A673 (cell line): ENCODE results near the gene PLEKHA8. TPM values are rescaled to one million over a fixed set of nuclear protein-coding genes. Genes with fewer than 3 reads are reported as not detected.

Experiments used
- BruUV-seq: library from RNA; stranded (reverse); fragments of 400-500 nt; replicated peaks from 2 replicates; lab custom pipeline; 2021; lab: Mats Ljungman, UMichigan
- CTCF ChIA-PET: fragments of 300-600 bp; sonication (Branson Sonifier 250); formaldehyde crosslinking; loops from one replicate; lab custom pipeline; 2022; ENCODE audit warnings: antibody characterized with exemption; lab: Charles Lee
- POLR2A ChIA-PET: fragments of 300-600 bp; sonication (Branson Sonifier 250); formaldehyde crosslinking; loops from one replicate; lab custom pipeline; 2022; ENCODE audit warnings: antibody characterized with exemption; ENCODE audit not compliant: low non-redundant PET; lab: Charles Lee
- DNase-seq: peaks from one replicate; pipeline ENCODE4 v3.0.0-alpha.2; 2015; ENCODE audit warnings: low spot score
- H3K27ac ChIP-seq: fragments of 200-600 bp; sonication (generic); 2 replicates; pipeline ENCODE4 v1.5.1; 2016; ENCODE audit warnings: mixed run types, low read depth, mild to moderate bottlenecking, mixed read lengths, antibody characterized with exemption, low read length; ENCODE audit not compliant: poor library complexity, severe bottlenecking
- H3K27me3 ChIP-seq: fragments of 200-600 bp; sonication (generic); replicated peaks from 2 replicates; pipeline ENCODE4 v1.6.1; 2017; ENCODE audit warnings: mixed run types, low read depth, mild to moderate bottlenecking, mixed read lengths, antibody characterized with exemption, low read length; ENCODE audit not compliant: insufficient read depth, poor library complexity
- H3K36me3 ChIP-seq: fragments of 200-600 bp; sonication (generic); 2 replicates; pipeline ENCODE4 v1.6.1; 2016; ENCODE audit warnings: mixed run types, mild to moderate bottlenecking, mixed read lengths, antibody characterized with exemption, low read length; ENCODE audit not compliant: insufficient read depth, poor library complexity, severe bottlenecking
- H3K4me1 ChIP-seq: fragments of 200-600 bp; sonication (generic); 2 replicates; pipeline ENCODE4 v1.6.1; 2017; ENCODE audit warnings: mixed run types, mild to moderate bottlenecking, mixed read lengths, antibody characterized with exemption, low read length; ENCODE audit not compliant: insufficient read depth, poor library complexity, severe bottlenecking
- H3K4me3 ChIP-seq: fragments of 200-600 bp; sonication (generic); 2 replicates; pipeline ENCODE4 v1.5.1; 2016; ENCODE audit warnings: low read depth, mixed run types, mild to moderate bottlenecking, mixed read lengths, low read length; ENCODE audit not compliant: poor library complexity, severe bottlenecking
- H3K9me3 ChIP-seq: fragments of 200-600 bp; sonication (generic); 2 replicates; pipeline ENCODE4 v1.6.1; 2016; ENCODE audit warnings: mixed run types, low read depth, mild to moderate bottlenecking, mixed read lengths, antibody characterized with exemption, low read length; ENCODE audit not compliant: poor library complexity, severe bottlenecking
- CTCF ChIP-seq: fragments of 300-800, 200-600 bp; sonication (generic); conservative IDR thresholded peaks from 2 replicates; pipeline ENCODE4 v1.5.1; 2017; ENCODE audit warnings: low read depth, mild to moderate bottlenecking, antibody characterized with exemption, low read length, moderate library complexity, mixed read lengths
- EZH2 ChIP-seq: fragments of 200-600 bp; sonication (generic); IDR thresholded peaks from 2 replicates; pipeline ENCODE4 v1.6.1; 2017; ENCODE audit warnings: borderline replicate concordance, low read depth, mild to moderate bottlenecking, mixed read lengths, antibody characterized with exemption, low read length; ENCODE audit not compliant: poor library complexity, severe bottlenecking
- intact Hi-C: fragments of 100-400 bp; cut with micrococcal nuclease; formaldehyde crosslinking; loops from one replicate; pipeline ENCODE4 v1.10.0; 2022; ENCODE audit not compliant: unreplicated experiment
- total RNA-seq: library from RNA; stranded (reverse); gene quantifications from 2 replicates; pipeline ENCODE4 v1.2.3, GENCODE V29; 2021

The PLEKHA8 gene
- total RNA-seq, 1 experiment from 2014 or later, result 22.2 TPM

- no peaks in the 10 kb centered on the region for H3K36me3 ChIP-seq
- no peaks in the 10 kb centered on the region for H3K27me3 ChIP-seq
- H3K4me1 ChIP-seq, result no peaks in the 10 kb centered on the region
- no peaks in the 10 kb centered on the region for H3K9me3 ChIP-seq
- no peak for TF ChIP-seq CTCF
- no peak for TF ChIP-seq EZH2
- H3K4me3 ChIP-seq, result no peak overlapping the region
- BruUV-seq, result no TSS peak
- intact Hi-C loops, result loop anchor here (5.0 kb wide), 1 partner anchor 397 kb away; no protein-coding TSS in a partner anchor
- no peak for DNase-seq
- ChIA-PET CTCF (no interaction called here), POLR2A (no interaction called here)
- no peak overlapping the region for H3K27ac ChIP-seq
Measured at GRCh38 chr7:30165590-30165989, 137.4 kb downstream of the PLEKHA8 start.

GRCh38 chr7:30166155-30166840 is 138.1 kb downstream of the PLEKHA8 start:
- Histone ChIP-seq H3K27me3 (no peaks in the 10 kb centered on the region), H3K36me3 (no peaks in the 10 kb centered on the region), H3K4me1 (no peaks in the 10 kb centered on the region), H3K27ac (no peak overlapping the region), H3K9me3 (no peaks in the 10 kb centered on the region), H3K4me3 (no peak overlapping the region)
- intact Hi-C loops, result loop anchor here (5.0 kb wide), 1 partner anchor 396 kb away; no protein-coding TSS in a partner anchor
- no peak for DNase-seq
- CTCF ChIA-PET, result no interaction called here
- no TSS peak for BruUV-seq
- POLR2A ChIA-PET, result no interaction called here
- no peak for TF ChIP-seq EZH2

GRCh38 chr7:30166841-30167235 is 138.6 kb downstream of the PLEKHA8 start:
- ChIA-PET CTCF (no interaction called here), POLR2A (no interaction called here)
- Histone ChIP-seq H3K36me3 (no peaks in the 10 kb centered on the region), H3K4me1 (no peaks in the 10 kb centered on the region), H3K27ac (no peak overlapping the region), H3K9me3 (no peaks in the 10 kb centered on the region), H3K27me3 (no peaks in the 10 kb centered on the region), H3K4me3 (no peak overlapping the region)
- DNase-seq, result no peak
- TF ChIP-seq EZH2 (no peak), CTCF (no peak)
- intact Hi-C loops, result loop anchor here (5.0 kb wide), 1 partner anchor 395 kb away; no protein-coding TSS in a partner anchor
- no TSS peak for BruUV-seq

- Histone ChIP-seq H3K27ac (no peak overlapping the region), H3K27me3 (no peaks in the 10 kb centered on the region), H3K9me3 (no peaks in the 10 kb centered on the region), H3K4me3 (no peak overlapping the region), H3K36me3 (no peaks in the 10 kb centered on the region), H3K4me1 (peaks cover 9% of the 10 kb centered on the region)
- no TSS peak for BruUV-seq
- TF ChIP-seq EZH2 (no peak), CTCF (no peak)
- no peak for DNase-seq
- ChIA-PET POLR2A (no interaction called here), CTCF (no interaction called here)
- intact Hi-C loops, result loop anchor here (5.0 kb wide), 1 partner anchor 394 kb away; no protein-coding TSS in a partner anchor
Measured at GRCh38 chr7:30167901-30168300, 139.7 kb downstream of the PLEKHA8 start.
